Ascending aorta (tissue), 2 donors: Measurements from ENCODE around the gene HNRNPL. TPM values are rescaled to one million over a fixed set of nuclear protein-coding genes. Genes with fewer than 3 reads are reported as not detected.

Source experiments
- DNase-seq, 2 donors: peaks; one replicate each; pipeline ENCODE4 v3.0.0-alpha.2; 2019; ENCODE audit warnings: low spot score in 2 of 2
- H3K27ac ChIP-seq, 2 donors: fragments of 200-600 bp; sonication (generic); one replicate each; pipeline ENCODE4 v1.5.1; 2016 to 2017; ENCODE audit warnings: mild to moderate bottlenecking in 1 of 2
- H3K27me3 ChIP-seq: fragments of 200-600 bp; sonication (generic); one replicate; pipeline ENCODE4 v1.5.1; 2017
- H3K36me3 ChIP-seq, 2 donors: fragments of 200-600 bp; sonication (generic); one replicate each; pipeline ENCODE4 v1.5.1; 2016
- H3K4me1 ChIP-seq, 2 donors: fragments of 200-600 bp; sonication (generic); one replicate each; pipeline ENCODE4 v1.5.1; 2016 to 2017; ENCODE audit warnings: mild to moderate bottlenecking in 1 of 2
- H3K4me3 ChIP-seq, 2 donors: fragments of 200-600 bp; sonication (generic); one replicate each; pipeline ENCODE4 v1.5.1; 2016 to 2017; ENCODE audit warnings: mild to moderate bottlenecking in 1 of 2
- H3K9me3 ChIP-seq, 2 donors: fragments of 200-600 bp; sonication (generic); one replicate each; pipeline ENCODE4 v1.5.1; 2016
- intact Hi-C: fragments of 100-400 bp; cut with DNase I; formaldehyde crosslinking; loops from one replicate; pipeline ENCODE4 v1.15.1; 2023
- total RNA-seq: library from RNA; depleted of rRNA; stranded (reverse); fragments of >200 nt; gene quantifications from one replicate; pipeline ENCODE4 v1.1.0, GENCODE V29; 2016
- TF ChIP-seq, protein P1 (sequence below), 3 experiments: fragments of 200-600 bp in 2 of 3; fragments of 450-650 bp in 1 of 3; sonication (generic) in 2 of 3; IDR thresholded peaks; one replicate each; pipeline ENCODE4 v1.5.1; 2016 to 2019; ENCODE audit warnings: antibody characterized with exemption in 3 of 3, mild to moderate bottlenecking in 1 of 3, moderate library complexity in 1 of 3

The HNRNPL gene
- total RNA-seq, 1 donor from 2014 or later = 110 TPM

- Histone ChIP-seq H3K9me3 (no peaks in the 10 kb centered on the region), H3K27me3 (no peaks in the 10 kb centered on the region), H3K27ac (no peak within 1 kb of the TSS), H3K4me1 (peaks cover 0 to 6% of the 10 kb centered on the region in 2 donors), H3K4me3 (no peak within 1 kb of the TSS), H3K36me3 (no peaks in the 10 kb centered on the region)
- no peak for DNase-seq
- intact Hi-C loops = no loop called here
- TF ChIP-seq, protein P1, sequence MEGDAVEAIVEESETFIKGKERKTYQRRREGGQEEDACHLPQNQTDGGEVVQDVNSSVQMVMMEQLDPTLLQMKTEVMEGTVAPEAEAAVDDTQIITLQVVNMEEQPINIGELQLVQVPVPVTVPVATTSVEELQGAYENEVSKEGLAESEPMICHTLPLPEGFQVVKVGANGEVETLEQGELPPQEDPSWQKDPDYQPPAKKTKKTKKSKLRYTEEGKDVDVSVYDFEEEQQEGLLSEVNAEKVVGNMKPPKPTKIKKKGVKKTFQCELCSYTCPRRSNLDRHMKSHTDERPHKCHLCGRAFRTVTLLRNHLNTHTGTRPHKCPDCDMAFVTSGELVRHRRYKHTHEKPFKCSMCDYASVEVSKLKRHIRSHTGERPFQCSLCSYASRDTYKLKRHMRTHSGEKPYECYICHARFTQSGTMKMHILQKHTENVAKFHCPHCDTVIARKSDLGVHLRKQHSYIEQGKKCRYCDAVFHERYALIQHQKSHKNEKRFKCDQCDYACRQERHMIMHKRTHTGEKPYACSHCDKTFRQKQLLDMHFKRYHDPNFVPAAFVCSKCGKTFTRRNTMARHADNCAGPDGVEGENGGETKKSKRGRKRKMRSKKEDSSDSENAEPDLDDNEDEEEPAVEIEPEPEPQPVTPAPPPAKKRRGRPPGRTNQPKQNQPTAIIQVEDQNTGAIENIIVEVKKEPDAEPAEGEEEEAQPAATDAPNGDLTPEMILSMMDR (IDR thresholded peaks at IDR 0.05) = no peak
These were observed 61.1 kb downstream of the HNRNPL start, which contains the start of gene LGALS7B for GRCh38 chr19:38788478-38789243. LGALS7B (plus strand) TSS chr19:38789200; CDS start chr19:38789227, 27 bp downstream.

DNA sequence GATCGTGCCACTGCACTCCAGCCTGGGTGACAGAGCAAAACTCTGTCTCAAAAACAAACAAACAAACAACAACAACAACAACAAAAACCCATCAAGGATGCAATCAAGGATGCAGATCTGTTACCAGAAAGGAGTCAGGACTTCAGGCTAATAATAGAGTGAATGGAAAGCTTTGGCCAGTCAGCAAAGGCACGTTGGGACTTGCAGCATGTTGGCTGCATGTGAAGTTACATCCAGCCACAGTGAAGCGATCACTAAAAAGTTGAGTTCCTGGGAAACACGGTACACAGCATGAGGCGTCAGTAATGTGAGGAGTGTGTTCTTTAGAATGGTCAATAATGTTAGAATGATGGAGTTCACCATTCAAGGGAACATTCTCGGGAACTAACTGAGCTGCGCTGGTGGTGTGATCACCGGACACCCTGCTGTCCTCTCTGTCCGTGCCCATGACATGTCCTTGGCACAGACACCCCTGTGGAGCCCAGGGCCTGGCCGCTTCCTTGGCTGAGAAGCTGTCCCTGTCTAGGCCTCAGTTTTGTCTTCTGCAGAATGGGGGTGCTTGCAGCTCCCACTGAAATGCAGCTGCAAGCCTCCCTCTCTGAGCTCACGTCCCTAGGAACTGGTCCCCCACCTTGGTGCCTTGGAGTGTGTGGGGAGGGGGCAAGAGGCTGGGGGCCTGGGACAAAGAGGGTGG is 63.1 kb downstream of the HNRNPL start:
- TF ChIP-seq, protein P1 (IDR thresholded peaks at IDR 0.05) = no peak
- no peak overlapping the region for H3K4me3 ChIP-seq
- DNase-seq = no peak
- no peaks in the 10 kb centered on the region for H3K27me3 ChIP-seq
- intact Hi-C loops = no loop called here
- no peak overlapping the region for H3K27ac ChIP-seq
- H3K36me3 ChIP-seq = no peaks in the 10 kb centered on the region
- H3K9me3 ChIP-seq = no peaks in the 10 kb centered on the region
- no peaks in the 10 kb centered on the region for H3K4me1 ChIP-seq

Other genes starting within 250 kb of the HNRNPL start
- 15.1 TPM for gene MAP4K1, start 232.0 kb downstream of the HNRNPL start, total RNA-seq
- gene EIF3K, start 230.8 kb downstream of the HNRNPL start, total RNA-seq = 696 TPM
- 1,036 TPM for gene ACTN4, start 202.3 kb downstream of the HNRNPL start, total RNA-seq
- not detected for gene CAPN12, start 105.5 kb downstream of the HNRNPL start, total RNA-seq
- gene LGALS7, start 76.5 kb downstream of the HNRNPL start, total RNA-seq = not detected
- gene LGALS7B, start 60.8 kb downstream of the HNRNPL start, total RNA-seq = not detected
- gene LGALS4, start 37.0 kb downstream of the HNRNPL start, total RNA-seq = not detected
- gene ECH1, start 18.2 kb downstream of the HNRNPL start, total RNA-seq = 67.6 TPM
- gene RINL, start 28.3 kb upstream of the HNRNPL start, total RNA-seq = 7.0 TPM
- 53.1 TPM for gene SIRT2, start 49.6 kb upstream of the HNRNPL start, total RNA-seq
- 6.3 TPM for gene NFKBIB, start 50.0 kb upstream of the HNRNPL start, total RNA-seq
- not detected for gene CCER2, start 62.2 kb upstream of the HNRNPL start, total RNA-seq
- 1.4 TPM for gene SARS2, start 80.8 kb upstream of the HNRNPL start, total RNA-seq
- gene MRPS12, start 81.0 kb upstream of the HNRNPL start, total RNA-seq = 9.9 TPM
- 47.4 TPM for gene FBXO17, start 125.8 kb upstream of the HNRNPL start, total RNA-seq
- gene FBXO27, start 182.6 kb upstream of the HNRNPL start, total RNA-seq = 144 TPM
- gene ACP7, start 234.4 kb upstream of the HNRNPL start, total RNA-seq = not detected